Activated CD4-positive, alpha-beta T cell treated with anti-CD3 and anti-CD28 coated beads, Interleukin-2, amount 10 ng/mL, durations not matched to agents 24 days and 14 days (primary cell): ENCODE results near the gene PLPP4. TPM values are rescaled to one million over a fixed set of nuclear protein-coding genes. Genes with fewer than 3 reads are reported as not detected.

Experiments
- DNase-seq: peaks from one replicate; pipeline ENCODE4 v3.0.0; 2022
- H3K27ac Mint-ChIP-seq: one replicate; pipeline ENCODE4 v1.8.0; 2022; ENCODE audit warnings: mild to moderate bottlenecking, mixed read lengths
- H3K27me3 Mint-ChIP-seq: one replicate; pipeline ENCODE4 v1.8.0; 2022; ENCODE audit warnings: mixed read lengths
- H3K36me3 Mint-ChIP-seq: one replicate; pipeline ENCODE4 v1.8.0; 2022; ENCODE audit warnings: low read depth, mild to moderate bottlenecking, mixed read lengths
- H3K4me1 Mint-ChIP-seq: one replicate; pipeline ENCODE4 v1.8.0; 2021; ENCODE audit warnings: mixed read lengths
- H3K4me3 Mint-ChIP-seq: one replicate; pipeline ENCODE4 v1.8.0; 2022; ENCODE audit warnings: mild to moderate bottlenecking, moderate library complexity, mixed read lengths
- H3K9me3 Mint-ChIP-seq: one replicate; pipeline ENCODE4 v1.8.0; 2021; ENCODE audit warnings: mixed read lengths
- intact Hi-C: fragments of 100-400 bp; cut with micrococcal nuclease; formaldehyde crosslinking; loops from one replicate; pipeline ENCODE4 v1.15.1; 2023
- total RNA-seq: library from RNA; stranded (reverse); gene quantifications from 2 replicates; pipeline ENCODE4 v1.2.3, GENCODE V29; 2022

The PLPP4 gene
- total RNA-seq, 1 donor from 2014 or later, result not detected

DNA sequence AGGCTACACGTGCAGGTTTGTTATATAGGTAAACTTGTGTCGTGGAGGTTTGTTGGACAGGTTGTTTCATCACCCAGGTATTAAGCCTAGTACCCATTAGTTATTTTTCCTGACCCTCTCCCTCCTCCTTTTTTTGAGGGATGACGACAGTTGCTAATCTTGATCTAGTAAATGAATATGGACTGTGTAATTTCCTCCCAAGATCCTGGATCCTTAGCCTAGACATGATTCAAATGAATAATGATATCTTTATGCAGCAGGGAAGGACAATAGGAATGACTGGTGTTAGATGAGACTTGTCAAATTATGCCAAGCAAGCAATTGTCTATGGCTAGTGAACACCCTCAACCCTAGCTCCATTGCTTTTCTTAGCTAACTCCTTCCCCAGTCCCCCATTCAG, 156.2 kb downstream of the PLPP4 start:
- H3K27ac Mint-ChIP-seq, result no peak overlapping the region
- H3K36me3 Mint-ChIP-seq, result no peaks in the 10 kb centered on the region
- H3K4me1 Mint-ChIP-seq, result no peaks in the 10 kb centered on the region
- no peak overlapping the region for H3K4me3 Mint-ChIP-seq
- DNase-seq, result no peak
- H3K9me3 Mint-ChIP-seq, result peaks cover 16% of the 10 kb centered on the region
- H3K27me3 Mint-ChIP-seq, result no peaks in the 10 kb centered on the region
- intact Hi-C loops, result no loop called here

- no peak overlapping the region for H3K4me3 Mint-ChIP-seq
- intact Hi-C loops, result no loop called here
- DNase-seq, result no peak
- H3K27ac Mint-ChIP-seq, result no peak overlapping the region
- no peaks in the 10 kb centered on the region for H3K36me3 Mint-ChIP-seq
- peaks cover 13% of the 10 kb centered on the region for H3K9me3 Mint-ChIP-seq
- H3K4me1 Mint-ChIP-seq, result no peaks in the 10 kb centered on the region
- H3K27me3 Mint-ChIP-seq, result no peaks in the 10 kb centered on the region
Observed at GRCh38 chr10:120614680-120615079, 157.7 kb downstream of the PLPP4 start.

GRCh38 chr10:120616311-120616911, 159.4 kb downstream of the PLPP4 start:
- no peak overlapping the region for H3K4me3 Mint-ChIP-seq
- H3K4me1 Mint-ChIP-seq, result no peaks in the 10 kb centered on the region
- DNase-seq, result no peak
- peaks cover 13% of the 10 kb centered on the region for H3K9me3 Mint-ChIP-seq
- H3K36me3 Mint-ChIP-seq, result no peaks in the 10 kb centered on the region
- H3K27me3 Mint-ChIP-seq, result no peaks in the 10 kb centered on the region
- H3K27ac Mint-ChIP-seq, result no peak overlapping the region
- intact Hi-C loops, result no loop called here

- intact Hi-C loops, result no loop called here
- Mint-ChIP-seq H3K4me1 (no peaks in the 10 kb centered on the region), H3K9me3 (no peaks in the 10 kb centered on the region), H3K27me3 (no peaks in the 10 kb centered on the region), H3K4me3 (no peak overlapping the region), H3K27ac (no peak overlapping the region), H3K36me3 (no peaks in the 10 kb centered on the region)
- no peak for DNase-seq
Observed at GRCh38 chr10:120628197-120628596, 171.2 kb downstream of the PLPP4 start.

GRCh38 chr10:120630266-120630665, 173.2 kb downstream of the PLPP4 start:
- no peak for DNase-seq
- H3K27me3 Mint-ChIP-seq, result no peaks in the 10 kb centered on the region
- no peaks in the 10 kb centered on the region for H3K4me1 Mint-ChIP-seq
- H3K27ac Mint-ChIP-seq, result no peak overlapping the region
- no peaks in the 10 kb centered on the region for H3K9me3 Mint-ChIP-seq
- H3K4me3 Mint-ChIP-seq, result no peak overlapping the region
- H3K36me3 Mint-ChIP-seq, result no peaks in the 10 kb centered on the region
- intact Hi-C loops, result no loop called here

- no peaks in the 10 kb centered on the region for H3K9me3 Mint-ChIP-seq
- no peaks in the 10 kb centered on the region for H3K36me3 Mint-ChIP-seq
- H3K4me1 Mint-ChIP-seq, result no peaks in the 10 kb centered on the region
- no peak overlapping the region for H3K4me3 Mint-ChIP-seq
- no peak for DNase-seq
- H3K27ac Mint-ChIP-seq, result no peak overlapping the region
- H3K27me3 Mint-ChIP-seq, result no peaks in the 10 kb centered on the region
- intact Hi-C loops, result no loop called here
Observed at GRCh38 chr10:120632047-120632446, 175.0 kb downstream of the PLPP4 start.

GRCh38 chr10:120632942-120633341, 175.9 kb downstream of the PLPP4 start:
- H3K4me3 Mint-ChIP-seq, result no peak overlapping the region
- H3K27me3 Mint-ChIP-seq, result no peaks in the 10 kb centered on the region
- no peaks in the 10 kb centered on the region for H3K4me1 Mint-ChIP-seq
- no peak for DNase-seq
- no peaks in the 10 kb centered on the region for H3K36me3 Mint-ChIP-seq
- intact Hi-C loops, result no loop called here
- H3K27ac Mint-ChIP-seq, result no peak overlapping the region
- no peaks in the 10 kb centered on the region for H3K9me3 Mint-ChIP-seq

- Mint-ChIP-seq H3K9me3 (no peaks in the 10 kb centered on the region), H3K27me3 (no peaks in the 10 kb centered on the region), H3K4me3 (no peak overlapping the region), H3K4me1 (no peaks in the 10 kb centered on the region), H3K36me3 (no peaks in the 10 kb centered on the region), H3K27ac (no peak overlapping the region)
- no peak for DNase-seq
- intact Hi-C loops, result no loop called here
Observed at GRCh38 chr10:120634659-120635058, 177.6 kb downstream of the PLPP4 start.
